ENCODE measurements around the gene CWC22. TPM values are rescaled to one million over a fixed set of nuclear protein-coding genes. Genes with fewer than 3 reads are reported as not detected.
A peak's percentile ranks its signal among the peaks of the same experiment; 100 is the strongest.
"Not testable (repeated sequence)": the region's sequence is repeated elsewhere in the genome, so short reads cannot be mapped to it uniquely, and the experiment has no call there.

The CWC22 gene
- total RNA-seq (2021), result 27.5 to 28.7 TPM (median 28.4 TPM) in 3 replicates
- Bru-seq, nascent RNA, result percentile 92 among the genes with signal in this experiment
- long read RNA-seq, experiment 1, transcript CWC22-201 (20 exons, 2,392 nt), result major isoform, 226 of 276 reads
- long read RNA-seq, experiment 1, partial matches to known transcripts, result 32 of 276 reads
- long read RNA-seq, experiment 1, other reads (novel, unspliced or antisense), result 18 of 276 reads
- long read RNA-seq, experiment 2, transcript CWC22-201 (20 exons, 2,392 nt), result major isoform, 12 of 48 reads
- long read RNA-seq, experiment 2, partial matches to known transcripts, result 26 of 48 reads
- long read RNA-seq, experiment 2, other reads (novel, unspliced or antisense), result 10 of 48 reads
- long read RNA-seq, experiment 3, transcript CWC22-201 (20 exons, 2,392 nt), result major isoform, 50 of 77 reads
- long read RNA-seq, experiment 3, partial matches to known transcripts, result 20 of 77 reads
- long read RNA-seq, experiment 3, other reads (novel, unspliced or antisense), result 7 of 77 reads

DNA sequence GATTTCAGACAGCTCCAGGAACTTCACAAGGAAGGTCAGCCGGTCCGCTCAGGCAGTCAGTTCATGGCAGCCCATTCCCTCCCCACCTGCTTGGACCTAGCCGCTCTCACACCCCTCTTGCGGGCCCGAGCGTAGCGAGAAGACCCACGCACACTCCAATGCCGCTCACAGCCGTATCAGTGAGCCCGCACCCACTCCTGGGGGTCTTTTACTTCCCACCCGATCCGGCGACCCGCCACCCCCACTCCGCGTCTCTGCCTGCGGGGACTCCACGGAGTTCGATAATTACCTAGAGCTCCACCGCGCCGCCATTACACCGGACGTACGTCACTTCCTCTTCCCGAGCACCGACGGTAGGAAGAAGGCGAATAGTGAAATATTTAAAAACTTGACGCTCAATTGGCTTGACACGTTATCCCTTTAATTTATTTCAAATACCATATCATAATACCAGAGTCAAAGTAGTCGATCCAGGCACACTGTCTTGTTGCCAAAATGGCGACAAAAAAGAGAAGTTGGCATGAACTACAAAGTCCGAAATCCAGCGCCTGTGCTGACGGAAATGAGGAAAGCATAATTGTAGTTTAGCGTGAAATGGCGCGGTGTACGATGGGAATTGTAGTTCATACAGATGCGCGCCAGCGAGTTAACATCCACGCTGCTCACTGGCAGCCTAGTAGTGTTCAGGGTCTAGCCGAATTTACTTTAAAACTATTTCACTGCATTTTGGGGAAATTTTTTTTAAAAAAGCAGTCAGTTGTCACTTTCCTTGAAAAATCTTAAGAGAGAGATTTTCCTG, at the start of gene CWC22:
Gene CWC22, minus strand, starts transcription at position 517 of the 799 bp plus-strand sequence. CDS start 13,956 bp downstream, outside the sequence.
- TF ChIP-seq, protein P1, sequence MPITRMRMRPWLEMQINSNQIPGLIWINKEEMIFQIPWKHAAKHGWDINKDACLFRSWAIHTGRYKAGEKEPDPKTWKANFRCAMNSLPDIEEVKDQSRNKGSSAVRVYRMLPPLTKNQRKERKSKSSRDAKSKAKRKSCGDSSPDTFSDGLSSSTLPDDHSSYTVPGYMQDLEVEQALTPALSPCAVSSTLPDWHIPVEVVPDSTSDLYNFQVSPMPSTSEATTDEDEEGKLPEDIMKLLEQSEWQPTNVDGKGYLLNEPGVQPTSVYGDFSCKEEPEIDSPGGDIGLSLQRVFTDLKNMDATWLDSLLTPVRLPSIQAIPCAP (CRISPR knock-in tag; IDR thresholded peaks at IDR 0.05), result no peak
- TF ChIP-seq, protein P2, sequence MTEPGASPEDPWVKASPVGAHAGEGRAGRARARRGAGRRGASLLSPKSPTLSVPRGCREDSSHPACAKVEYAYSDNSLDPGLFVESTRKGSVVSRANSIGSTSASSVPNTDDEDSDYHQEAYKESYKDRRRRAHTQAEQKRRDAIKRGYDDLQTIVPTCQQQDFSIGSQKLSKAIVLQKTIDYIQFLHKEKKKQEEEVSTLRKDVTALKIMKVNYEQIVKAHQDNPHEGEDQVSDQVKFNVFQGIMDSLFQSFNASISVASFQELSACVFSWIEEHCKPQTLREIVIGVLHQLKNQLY (CRISPR knock-in tag; IDR thresholded peaks at IDR 0.05), result no peak
- TF ChIP-seq GABPB1 (CRISPR knock-in tag; IDR thresholded peaks at IDR 0.05) (peak; percentile 85), CREM (CRISPR knock-in tag; IDR thresholded peaks at IDR 0.05) (peak; percentile 90)
- ATAC-seq, result peak; percentile 91
- CTCF ChIA-PET, result no interaction called here
- no peaks in the 10 kb centered on the region for H3K27me3 Mint-ChIP-seq (ENCODE audit: low read depth)
- peaks cover 26% of the 10 kb centered on the region for H3K4me1 Mint-ChIP-seq
- H3K36me3 Mint-ChIP-seq, result no peaks in the 10 kb centered on the region; the same call in 1 of the 2 replicates
- peak within 1 kb of the TSS; percentile 91 for H3K4me3 Mint-ChIP-seq
- no peaks in the 10 kb centered on the region for H3K9me3 Mint-ChIP-seq
- H3K27ac Mint-ChIP-seq, result peak within 1 kb of the TSS; percentile 99
- peak; percentile 74 for DNase-seq (ENCODE audit: low spot score)
- POLR2A ChIA-PET, result no interaction called here

DNA sequence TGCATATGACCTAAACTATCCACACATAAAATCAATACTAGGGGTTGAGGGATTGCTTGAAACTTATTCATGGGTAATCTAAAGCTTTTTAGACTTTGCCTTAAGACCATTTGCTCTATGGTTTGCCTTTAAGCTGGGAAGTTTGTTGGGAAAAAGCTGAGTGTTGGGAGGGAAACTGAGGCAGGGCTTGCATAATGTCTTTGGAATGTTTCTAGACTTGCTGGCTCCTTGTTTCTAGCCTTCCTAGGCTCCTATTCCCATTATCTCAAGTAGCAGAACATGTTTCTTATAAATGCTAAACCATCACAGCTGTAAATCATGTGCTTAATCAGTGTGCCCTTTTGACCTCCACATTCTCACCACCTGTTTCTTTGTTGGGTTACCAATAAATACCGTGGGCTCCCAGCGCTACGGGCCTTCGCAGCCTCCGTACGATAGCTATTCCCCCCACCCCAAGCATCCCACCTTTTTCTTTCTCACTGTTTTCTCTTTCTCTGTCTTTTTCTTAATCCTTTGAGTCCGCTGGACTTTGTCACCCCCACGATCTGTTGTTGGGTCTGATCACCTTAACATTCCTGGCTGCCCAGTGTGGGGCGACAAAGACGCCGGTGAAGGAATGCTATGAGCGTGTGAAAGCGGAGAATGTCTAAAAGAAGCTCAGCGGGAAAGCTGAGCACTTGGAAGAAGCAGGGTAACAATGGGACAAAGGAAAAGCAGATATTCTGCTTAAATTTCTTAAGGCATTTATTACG, 49.4 kb upstream of the CWC22 start:
- peaks cover 15% of the 10 kb centered on the region for H3K9me3 Mint-ChIP-seq
- no peaks in the 10 kb centered on the region for H3K27me3 Mint-ChIP-seq (ENCODE audit: low read depth)
- ATAC-seq (peak; percentile 91), DNase-seq (ENCODE audit: low spot score) (peak; percentile 68)
- peak overlapping the region; percentile 98 for H3K27ac Mint-ChIP-seq
- H3K4me3 Mint-ChIP-seq, result peak overlapping the region; percentile 45
- peaks cover 58% of the 10 kb centered on the region for H3K4me1 Mint-ChIP-seq
- ChIA-PET CTCF (interaction anchor here (1.0 to 1.6 kb wide), 4 partner anchors 14 to 65 kb away, joined by 3 to 10 read pairs (median 5); no protein-coding TSS in a partner anchor), POLR2A (interaction anchor here (0.6 kb wide), 1 partner anchor 20 kb away, joined by 3 read pairs; no protein-coding TSS in a partner anchor)
- peaks cover 15% of the 10 kb centered on the region for H3K36me3 Mint-ChIP-seq
- TF ChIP-seq ZNF423 (CRISPR knock-in tag; IDR thresholded peaks at IDR 0.05) (peak; percentile 26; the same call in 1 of the 2 replicates), TEAD1 (CRISPR knock-in tag; IDR thresholded peaks at IDR 0.05) (peak; percentile 84; the same call in 1 of the 2 replicates), ELF4 (CRISPR knock-in tag; IDR thresholded peaks at IDR 0.05; ENCODE audit: low read depth) (no peak)

DNA sequence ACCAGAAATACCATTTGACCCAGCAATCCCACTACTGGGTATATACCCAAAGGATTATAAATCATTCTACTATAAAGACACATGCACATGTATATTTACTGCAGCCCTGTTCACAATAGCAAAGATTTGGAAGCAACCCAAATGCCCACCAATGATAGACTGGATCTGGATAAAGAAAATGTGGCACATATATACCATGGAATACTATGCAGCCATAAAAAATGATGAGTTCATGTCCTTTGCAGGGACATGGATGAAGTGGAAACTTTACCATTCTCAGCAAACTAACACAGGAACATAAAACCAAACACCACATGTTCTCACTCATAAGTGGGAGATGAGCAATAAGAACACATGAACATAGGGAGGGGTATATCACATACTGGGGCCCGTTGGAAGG, 47.5 kb upstream of the CWC22 start:
- Mint-ChIP-seq H3K4me1 (peaks cover 43% of the 10 kb centered on the region), H3K9me3 (peaks cover 10% of the 10 kb centered on the region), H3K36me3 (peaks cover 11% of the 10 kb centered on the region)
- H3K4me3 Mint-ChIP-seq; H3K27ac Mint-ChIP-seq; CTCF ChIA-PET; POLR2A ChIA-PET; ATAC-seq; H3K27me3 Mint-ChIP-seq (ENCODE audit: low read depth); DNase-seq (ENCODE audit: low spot score): not testable (repeated sequence)

DNA sequence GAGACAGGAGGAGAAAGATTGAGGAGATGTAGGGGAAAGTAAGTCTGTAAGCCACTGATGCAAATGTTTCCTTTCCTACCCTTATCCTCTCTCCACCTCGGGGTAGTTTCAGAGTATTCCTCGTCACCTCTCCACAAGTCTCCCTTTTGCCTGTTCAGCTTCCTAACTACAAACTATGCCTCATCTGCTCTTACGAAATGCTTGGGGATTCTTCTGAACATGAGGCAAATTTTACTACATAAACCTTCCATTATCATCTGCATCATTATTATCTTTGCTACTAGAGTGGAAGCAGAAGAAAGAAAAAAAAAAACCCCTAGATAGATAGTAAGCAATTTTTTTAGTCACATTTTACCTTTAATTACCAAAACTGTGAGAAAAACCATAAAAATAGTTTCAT, 43.1 kb upstream of the CWC22 start:
- no peak for ATAC-seq
- TF ChIP-seq ZNF425 (CRISPR knock-in tag; conservative IDR thresholded peaks at IDR 0.05) (no peak), FOXJ3 (CRISPR knock-in tag; IDR thresholded peaks at IDR 0.05; ENCODE audit: borderline replicate concordance) (no peak), IRF2 (CRISPR knock-in tag; IDR thresholded peaks at IDR 0.05; ENCODE audit: borderline replicate concordance, low read depth) (no peak), GTF2I (CRISPR knock-in tag; conservative IDR thresholded peaks at IDR 0.05) (no peak), SMAD3 (CRISPR knock-in tag; IDR thresholded peaks at IDR 0.05; ENCODE audit: borderline replicate concordance) (no peak), ZNF396 (CRISPR knock-in tag; IDR thresholded peaks at IDR 0.05; ENCODE audit: borderline replicate concordance) (no peak), AR (CRISPR knock-in tag; IDR thresholded peaks at IDR 0.05) (no peak), ZBTB21 (CRISPR knock-in tag; IDR thresholded peaks at IDR 0.05; ENCODE audit: borderline replicate concordance) (no peak), GRHL2 (CRISPR knock-in tag; IDR thresholded peaks at IDR 0.05; ENCODE audit: insufficient replicate concordance, severe bottlenecking) (no peak)
- TF ChIP-seq, protein P3, sequence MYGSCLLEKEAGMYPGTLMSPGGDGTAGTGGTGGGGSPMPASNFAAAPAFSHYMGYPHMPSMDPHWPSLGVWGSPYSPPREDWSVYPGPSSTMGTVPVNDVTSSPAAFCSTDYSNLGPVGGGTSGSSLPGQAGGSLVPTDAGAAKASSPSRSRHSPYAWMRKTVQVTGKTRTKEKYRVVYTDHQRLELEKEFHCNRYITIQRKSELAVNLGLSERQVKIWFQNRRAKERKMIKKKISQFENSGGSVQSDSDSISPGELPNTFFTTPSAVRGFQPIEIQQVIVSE (CRISPR knock-in tag; IDR thresholded peaks at IDR 0.05; ENCODE audit: borderline replicate concordance), result no peak

More for the DNA sequence above, 43.1 kb upstream of the CWC22 start:
- no peak overlapping the region for H3K4me3 Mint-ChIP-seq
- peaks cover 11% of the 10 kb centered on the region for H3K36me3 Mint-ChIP-seq
- no peak overlapping the region for H3K27ac Mint-ChIP-seq
- CTCF ChIA-PET, result no interaction called here
- peaks cover 10% of the 10 kb centered on the region for H3K9me3 Mint-ChIP-seq
- no peak for DNase-seq (ENCODE audit: low spot score)
- no peaks in the 10 kb centered on the region for H3K27me3 Mint-ChIP-seq (ENCODE audit: low read depth)
- H3K4me1 Mint-ChIP-seq, result no peaks in the 10 kb centered on the region; the same call in 1 of the 2 replicates
- POLR2A ChIA-PET, result no interaction called here

All from WTC11 (cell line).